ENCODE results near the gene RPRD1B.

- no peak for TF ChIP-seq CTCF (conservative IDR thresholded peaks at IDR 0.05; ENCODE audit: low read depth, low read length)
- no peak for TF ChIP-seq POLR2A (IDR thresholded peaks at IDR 0.05; ENCODE audit: low read depth, low read length)
- TF ChIP-seq FOS (IDR thresholded peaks at IDR 0.05; ENCODE audit: low read depth, low read length) = no peak
- no peak for TF ChIP-seq RAD21 (IDR thresholded peaks at IDR 0.05; ENCODE audit: low read length)
- no peak for TF ChIP-seq RCOR1 (IDR thresholded peaks at IDR 0.05; ENCODE audit: insufficient replicate concordance, low read length)
- TF ChIP-seq BHLHE40 (IDR thresholded peaks at IDR 0.05; ENCODE audit: low read depth, low read length) = no peak
These were observed 45.1 kb upstream of the RPRD1B start for GRCh38 chr20:37988306-37988954.

Measured in IMR-90 (cell line).